B cell (primary cell): ENCODE results near the gene MUC4. TPM values are rescaled to one million over a fixed set of nuclear protein-coding genes. Genes with fewer than 3 reads are reported as not detected.

Source experiments
- ATAC-seq: fragments of 200-7000 bp; cut with Tn5 transposase; one replicate; pipeline ENCODE4 v1.10.0; 2021; ENCODE audit warnings: low read depth, mild to moderate bottlenecking, moderate number of reproducible peaks, moderate library complexity
- CTCF ChIA-PET: fragments of 350-600 bp; sonication (Branson Sonifier 250); formaldehyde crosslinking; loops from one replicate; lab custom pipeline; 2021; ENCODE audit warnings: antibody characterized with exemption, inconsistent platforms; lab: Charles Lee
- POLR2A ChIA-PET: fragments of 350-600 bp; sonication (Branson Sonifier 250); formaldehyde crosslinking; loops from one replicate; lab custom pipeline; 2021; ENCODE audit warnings: antibody characterized with exemption; lab: Charles Lee
- DNase-seq: peaks from one replicate; pipeline ENCODE4 v3.0.0; 2013
- H2AFZ ChIP-seq: 2 replicates; pipeline ENCODE4 v1.6.1; 2012; ENCODE audit warnings: mild to moderate bottlenecking, low read depth, low read length; ENCODE audit not compliant: insufficient read depth, poor library complexity, severe bottlenecking
- H3K27ac ChIP-seq, 2 donors: 1 replicate in 1 of 2; 2 replicates in 1 of 2; pipeline ENCODE4 v1.5.1; 2012 to 2013; ENCODE audit warnings: low read length in 2 of 2, mild to moderate bottlenecking in 2 of 2, moderate library complexity in 1 of 2
- H3K27me3 ChIP-seq, 4 experiments: fragments of 200-600 bp in 1 of 4; sonication (generic) in 1 of 4; replicated peaks in 1 of 4; 1 replicate in 2 of 4; 2 replicates in 2 of 4; pipeline versions ENCODE4 v1.6.1 to v1.7.0; 2013 to 2016; ENCODE audit warnings: low read length in 3 of 4, mild to moderate bottlenecking in 2 of 4, mixed read lengths in 1 of 4, moderate library complexity in 1 of 4; ENCODE audit not compliant: insufficient read depth in 4 of 4, control insufficient read depth in 3 of 4; ENCODE audit errors: control extremely low read depth in 1 of 4
- H3K36me3 ChIP-seq, 2 experiments: replicated peaks in 1 of 2; 1 replicate in 1 of 2; 2 replicates in 1 of 2; pipeline versions ENCODE4 v1.6.1 to v1.7.1; 2013; ENCODE audit warnings: low read length in 1 of 2; ENCODE audit not compliant: insufficient read depth in 2 of 2, control insufficient read depth in 1 of 2; ENCODE audit errors: control extremely low read depth in 1 of 2, extremely low read depth in 1 of 2
- H3K4me1 ChIP-seq, 2 donors: fragments of 200-600 bp in 1 of 2; sonication (generic) in 1 of 2; 1 replicate in 1 of 2; 2 replicates in 1 of 2; pipeline versions ENCODE4 v1.5.1 to v1.6.1; 2013 to 2017; ENCODE audit warnings: low read length in 2 of 2; ENCODE audit not compliant: control insufficient read depth in 2 of 2, insufficient read depth in 2 of 2
- H3K4me2 ChIP-seq: replicated peaks from 2 replicates; pipeline ENCODE3; 2012; ENCODE audit warnings: mild to moderate bottlenecking, low read depth, low read length; ENCODE audit not compliant: poor library complexity, severe bottlenecking
- H3K4me3 ChIP-seq, 5 experiments: fragments of 200-600 bp in 1 of 5; sonication (generic) in 1 of 5; 1 replicate in 3 of 5; 2 replicates in 2 of 5; pipeline versions ENCODE4 v1.5.1 to v1.7.0; 2011 to 2016; ENCODE audit warnings: low read length in 4 of 5, mild to moderate bottlenecking in 4 of 5, low read depth in 2 of 5, control low read depth in 1 of 5, moderate library complexity in 1 of 5; ENCODE audit not compliant: insufficient read depth in 1 of 5; ENCODE audit errors: control extremely low read depth in 1 of 5, extremely low read depth in 1 of 5
- H3K79me2 ChIP-seq: fragments of 200-600 bp; sonication (generic); one replicate; pipeline ENCODE4 v1.6.0; 2016; ENCODE audit warnings: low read length; ENCODE audit not compliant: control insufficient read depth, insufficient read depth
- H3K9ac ChIP-seq: fragments of 200-600 bp; sonication (generic); 2 replicates; pipeline ENCODE4 v1.6.1; 2017; ENCODE audit warnings: mild to moderate bottlenecking, low read length, moderate library complexity
- H3K9me3 ChIP-seq, 3 donors: one replicate each; pipeline versions ENCODE4 v1.6.1 to v1.7.1; 2013; ENCODE audit warnings: low read length in 2 of 3; ENCODE audit not compliant: control insufficient read depth in 2 of 3, insufficient read depth in 1 of 3; ENCODE audit errors: control extremely low read depth in 1 of 3
- H4K20me1 ChIP-seq: 2 replicates; pipeline ENCODE4 v1.6.0; 2012; ENCODE audit warnings: mild to moderate bottlenecking, low read length; ENCODE audit not compliant: insufficient read depth, control insufficient read depth, poor library complexity, severe bottlenecking
- H3K27ac Mint-ChIP-seq: one replicate; pipeline ENCODE4 v1.8.0; 2021; ENCODE audit warnings: mixed read lengths
- H3K27me3 Mint-ChIP-seq: one replicate; pipeline ENCODE4 v1.8.0; 2021; ENCODE audit warnings: mixed read lengths
- H3K4me1 Mint-ChIP-seq: one replicate; pipeline ENCODE4 v1.8.0; 2021; ENCODE audit warnings: mixed read lengths
- H3K4me3 Mint-ChIP-seq: one replicate; pipeline ENCODE4 v1.8.0; 2021; ENCODE audit warnings: mixed read lengths
- H3K9me3 Mint-ChIP-seq: one replicate; pipeline ENCODE4 v1.8.0; 2022; ENCODE audit warnings: mixed read lengths; ENCODE audit not compliant: insufficient read depth
- EZH2 ChIP-seq: IDR thresholded peaks from 2 replicates; pipeline ENCODE4 v1.6.1; 2012; ENCODE audit warnings: borderline replicate concordance, low read depth, mild to moderate bottlenecking, moderate library complexity, low read length; ENCODE audit not compliant: insufficient read depth, poor library complexity, severe bottlenecking
- WGBS: methylation state at CpG from one replicate; pipeline ENCODE4 v1.1.5; 2013; ENCODE audit warnings: missing lambda C conversion rate; ENCODE audit not compliant: insufficient coverage; 5-methylcytosine and 5-hydroxymethylcytosine counted together
- intact Hi-C: fragments of 100-400 bp; cut with micrococcal nuclease; formaldehyde crosslinking; loops from one replicate; pipeline ENCODE4 v1.10.0; 2022
- polyA plus RNA-seq: library from polyadenylated mRNA; depleted of rRNA; stranded (reverse); fragments of >200 nt; gene quantifications from 2 replicates; pipeline ENCODE4 v1.2.3, GENCODE V29; 2012
- total RNA-seq, 2 donors: library from RNA; stranded (reverse); fragments of 120-200 nt in 1 of 2; gene quantifications; 1 replicate in 1 of 2; 2 replicates in 1 of 2; pipeline versions ENCODE4 v1.2.3 to v1.2.4, GENCODE V29; 2013 to 2022
- TF ChIP-seq, protein P1 (sequence below): fragments of 200-600 bp; IDR thresholded peaks from one replicate; pipeline ENCODE4 v1.8.0; 2022; ENCODE audit warnings: antibody characterized with exemption, mild to moderate bottlenecking

Gene MUC4
- total and polyA plus RNA-seq, 2 donors (not counting 1 experiment from before 2014, with no cell fraction given): 0.22 to 1.2 TPM

DNA sequence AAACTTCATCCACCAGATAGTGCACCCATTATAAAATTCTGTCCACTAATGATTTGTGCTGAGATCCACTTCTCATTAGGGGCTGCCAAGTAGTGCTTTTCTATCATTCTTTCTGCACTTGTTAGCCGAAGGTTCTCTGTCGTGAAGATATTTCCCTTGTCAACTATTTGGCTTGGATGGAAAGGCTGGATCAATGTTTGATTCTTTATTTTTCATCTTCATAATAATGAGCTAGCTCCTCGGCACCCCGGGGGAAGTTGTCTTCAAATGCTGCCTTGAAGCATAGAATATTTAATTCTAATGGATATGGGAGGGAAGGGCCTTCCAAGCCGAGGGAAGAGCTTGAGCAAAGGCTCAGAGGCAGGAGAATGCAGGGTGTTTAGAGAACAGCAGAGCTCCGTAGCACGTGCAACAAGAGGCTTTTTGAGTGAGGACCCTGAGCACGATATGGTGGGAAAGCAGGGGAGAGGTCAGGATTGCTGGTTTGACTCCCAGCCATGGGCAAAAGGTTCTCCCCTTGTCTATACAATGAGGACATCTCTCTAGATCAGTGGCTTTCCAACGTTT, 107.2 kb downstream of the MUC4 start:
- H3K79me2 ChIP-seq: no peaks in the 10 kb centered on the region
- ATAC-seq (no peak), DNase-seq (no peak)
- intact Hi-C loops: loop anchor here (10.0 kb wide), 1 partner anchor 60 kb away; no protein-coding TSS in a partner anchor
- TF ChIP-seq EZH2: no peak
- TF ChIP-seq, protein P1, sequence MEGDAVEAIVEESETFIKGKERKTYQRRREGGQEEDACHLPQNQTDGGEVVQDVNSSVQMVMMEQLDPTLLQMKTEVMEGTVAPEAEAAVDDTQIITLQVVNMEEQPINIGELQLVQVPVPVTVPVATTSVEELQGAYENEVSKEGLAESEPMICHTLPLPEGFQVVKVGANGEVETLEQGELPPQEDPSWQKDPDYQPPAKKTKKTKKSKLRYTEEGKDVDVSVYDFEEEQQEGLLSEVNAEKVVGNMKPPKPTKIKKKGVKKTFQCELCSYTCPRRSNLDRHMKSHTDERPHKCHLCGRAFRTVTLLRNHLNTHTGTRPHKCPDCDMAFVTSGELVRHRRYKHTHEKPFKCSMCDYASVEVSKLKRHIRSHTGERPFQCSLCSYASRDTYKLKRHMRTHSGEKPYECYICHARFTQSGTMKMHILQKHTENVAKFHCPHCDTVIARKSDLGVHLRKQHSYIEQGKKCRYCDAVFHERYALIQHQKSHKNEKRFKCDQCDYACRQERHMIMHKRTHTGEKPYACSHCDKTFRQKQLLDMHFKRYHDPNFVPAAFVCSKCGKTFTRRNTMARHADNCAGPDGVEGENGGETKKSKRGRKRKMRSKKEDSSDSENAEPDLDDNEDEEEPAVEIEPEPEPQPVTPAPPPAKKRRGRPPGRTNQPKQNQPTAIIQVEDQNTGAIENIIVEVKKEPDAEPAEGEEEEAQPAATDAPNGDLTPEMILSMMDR: no peak
- no peak overlapping the region for H3K4me2 ChIP-seq
- no peaks in the 10 kb centered on the region for H3K4me1 Mint-ChIP-seq
- no peak overlapping the region for H3K27ac ChIP-seq
- ChIA-PET POLR2A (interaction anchor here (0.6 kb wide), 1 partner anchor 85 kb away, joined by 3 read pairs; no protein-coding TSS in a partner anchor), CTCF (interaction anchor here (0.7 to 1.0 kb wide), 2 partner anchors 12 to 146 kb away, joined by 4 to 5 read pairs; no protein-coding TSS in a partner anchor)
- no peaks in the 10 kb centered on the region for H3K9me3 ChIP-seq
- H3K9ac ChIP-seq: no peak overlapping the region
- H3K4me3 Mint-ChIP-seq: no peak overlapping the region
- no peaks in the 10 kb centered on the region for H3K27me3 ChIP-seq
- 86% methylated on average over 7 of the region's 9 CpGs for WGBS
- H3K36me3 ChIP-seq: peaks cover 0 to 5% of the 10 kb centered on the region in 2 experiments
- no peaks in the 10 kb centered on the region for H3K4me1 ChIP-seq
- H4K20me1 ChIP-seq: no peaks in the 10 kb centered on the region
- H3K4me3 ChIP-seq: no peak overlapping the region
- no peaks in the 10 kb centered on the region for H3K9me3 Mint-ChIP-seq
- no peaks in the 10 kb centered on the region for H3K27me3 Mint-ChIP-seq
- H3K27ac Mint-ChIP-seq: no peak overlapping the region
- no peak overlapping the region for H2AFZ ChIP-seq

DNA sequence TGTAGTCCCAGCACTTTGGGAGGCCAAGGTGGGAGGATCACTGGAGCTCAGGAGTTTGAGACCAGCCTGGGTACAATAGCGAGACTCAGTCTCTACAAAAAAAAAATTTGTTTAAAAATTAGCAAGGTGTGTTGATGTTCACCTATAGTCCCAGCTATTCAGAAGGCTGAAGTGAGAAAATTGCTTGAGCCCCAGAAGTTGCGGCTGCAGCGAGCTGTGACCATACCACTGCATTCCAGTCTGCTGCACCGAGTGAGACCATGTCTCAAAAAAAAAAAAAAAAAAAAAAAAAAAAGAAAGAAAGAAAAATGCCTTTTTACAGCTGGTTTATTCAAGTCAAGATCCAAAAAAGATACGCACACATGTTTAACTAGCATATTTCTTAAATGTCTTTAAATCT, 108.0 kb downstream of the MUC4 start:
- Histone ChIP-seq H3K36me3 (peaks cover 0 to 7% of the 10 kb centered on the region in 2 experiments), H3K4me2 (no peak overlapping the region), H3K4me1 (no peaks in the 10 kb centered on the region), H3K27me3 (no peaks in the 10 kb centered on the region), H3K79me2 (no peaks in the 10 kb centered on the region), H3K27ac (no peak overlapping the region), H3K9ac (no peak overlapping the region), H3K4me3 (no peak overlapping the region), H2AFZ (no peak overlapping the region), H4K20me1 (no peaks in the 10 kb centered on the region), H3K9me3 (no peaks in the 10 kb centered on the region)
- H3K4me3 Mint-ChIP-seq: no peak overlapping the region
- intact Hi-C loops: loop anchor here (10.0 kb wide), 1 partner anchor 59 kb away; no protein-coding TSS in a partner anchor
- 93% methylated on average over 4 of the region's 5 CpGs for WGBS
- ChIA-PET POLR2A (interaction anchor here (0.6 kb wide), 1 partner anchor 84 kb away, joined by 3 read pairs; no protein-coding TSS in a partner anchor), CTCF (interaction anchor here (0.6 to 1.5 kb wide), 3 partner anchors 11 to 147 kb away, joined by 3 to 6 read pairs (median 5); no protein-coding TSS in a partner anchor)
- no peak overlapping the region for H3K27ac Mint-ChIP-seq
- H3K9me3 Mint-ChIP-seq: no peaks in the 10 kb centered on the region
- TF ChIP-seq, protein P1: no peak
- TF ChIP-seq EZH2: no peak
- no peak for DNase-seq
- H3K27me3 Mint-ChIP-seq: no peaks in the 10 kb centered on the region
- ATAC-seq: no peak
- no peaks in the 10 kb centered on the region for H3K4me1 Mint-ChIP-seq
